ENCODE results near the gene SYT7. TPM values are rescaled to one million over a fixed set of nuclear protein-coding genes. Genes with fewer than 3 reads are reported as not detected.

The SYT7 gene
- total RNA-seq, 3 donors from 2014 or later, result 0.35 to 0.66 (median 0.38) TPM

GRCh38 chr11:61509043-61510029 is 71.5 kb downstream of the SYT7 start:
- H3K4me3 Mint-ChIP-seq, result peak overlapping the region; percentile 38
- ATAC-seq, result peak; percentile 91 to 93
- DNase-seq, result peak; percentile 30
- peaks cover 56% of the 10 kb centered on the region for H3K27me3 Mint-ChIP-seq (ENCODE audit: low read depth)
- H3K4me1 Mint-ChIP-seq (ENCODE audit: low read depth), result peaks cover 8% of the 10 kb centered on the region
- H3K36me3 Mint-ChIP-seq (ENCODE audit: insufficient read depth), result no peaks in the 10 kb centered on the region
- no peaks in the 10 kb centered on the region for H3K9me3 Mint-ChIP-seq

- Mint-ChIP-seq H3K4me1 (ENCODE audit: low read depth) (peaks cover 8% of the 10 kb centered on the region), H3K9me3 (no peaks in the 10 kb centered on the region), H3K36me3 (ENCODE audit: insufficient read depth) (no peaks in the 10 kb centered on the region), H3K27me3 (ENCODE audit: low read depth) (peaks cover 51% of the 10 kb centered on the region), H3K4me3 (peak within 1 kb of the TSS; percentile 42)
- ATAC-seq (peak; percentile 61 to 62), DNase-seq (peak; percentile 15)
These were observed 72.7 kb downstream of the SYT7 start, which contains the start of gene LRRC10B for GRCh38 chr11:61507962-61508861. LRRC10B (plus strand) TSS chr11:61508749; CDS start chr11:61508999, 250 bp downstream.

GRCh38 chr11:61507012-61507768 is 73.7 kb downstream of the SYT7 start:
- Mint-ChIP-seq H3K4me3 (no peak overlapping the region), H3K9me3 (no peaks in the 10 kb centered on the region), H3K36me3 (ENCODE audit: insufficient read depth) (no peaks in the 10 kb centered on the region), H3K27me3 (ENCODE audit: low read depth) (peaks cover 44% of the 10 kb centered on the region), H3K4me1 (ENCODE audit: low read depth) (peaks cover 8% of the 10 kb centered on the region)
- no peak for DNase-seq
- ATAC-seq, result no peak

GRCh38 chr11:61505640-61506155 is 75.2 kb downstream of the SYT7 start:
- peaks cover 34% of the 10 kb centered on the region for H3K27me3 Mint-ChIP-seq (ENCODE audit: low read depth)
- ATAC-seq (no peak), DNase-seq (no peak)
- no peak overlapping the region for H3K4me3 Mint-ChIP-seq
- H3K9me3 Mint-ChIP-seq, result no peaks in the 10 kb centered on the region
- H3K36me3 Mint-ChIP-seq (ENCODE audit: insufficient read depth), result no peaks in the 10 kb centered on the region
- peaks cover 8% of the 10 kb centered on the region for H3K4me1 Mint-ChIP-seq (ENCODE audit: low read depth)

GRCh38 chr11:61505106-61505505 is 75.8 kb downstream of the SYT7 start:
- no peaks in the 10 kb centered on the region for H3K36me3 Mint-ChIP-seq (ENCODE audit: insufficient read depth)
- DNase-seq (no peak), ATAC-seq (no peak)
- H3K4me1 Mint-ChIP-seq (ENCODE audit: low read depth), result peaks cover 8% of the 10 kb centered on the region
- no peak overlapping the region for H3K4me3 Mint-ChIP-seq
- peaks cover 29% of the 10 kb centered on the region for H3K27me3 Mint-ChIP-seq (ENCODE audit: low read depth)
- no peaks in the 10 kb centered on the region for H3K9me3 Mint-ChIP-seq

GRCh38 chr11:61503135-61503770 is 77.6 kb downstream of the SYT7 start:
- Mint-ChIP-seq H3K27me3 (ENCODE audit: low read depth) (peaks cover 24% of the 10 kb centered on the region), H3K4me3 (no peak overlapping the region), H3K9me3 (no peaks in the 10 kb centered on the region), H3K36me3 (ENCODE audit: insufficient read depth) (no peaks in the 10 kb centered on the region), H3K4me1 (ENCODE audit: low read depth) (peaks cover 5% of the 10 kb centered on the region)
- ATAC-seq (no peak), DNase-seq (no peak)

- ATAC-seq, result no peak
- H3K4me3 Mint-ChIP-seq, result no peak overlapping the region
These were observed 78.4 kb downstream of the SYT7 start for GRCh38 chr11:61502522-61502921.

GRCh38 chr11:61499816-61500491 is 80.9 kb downstream of the SYT7 start:
- no peaks in the 10 kb centered on the region for H3K4me1 Mint-ChIP-seq (ENCODE audit: low read depth)
- H3K27me3 Mint-ChIP-seq (ENCODE audit: low read depth), result peaks cover under 1% of the 10 kb centered on the region
- no peak for DNase-seq
- H3K9me3 Mint-ChIP-seq, result no peaks in the 10 kb centered on the region
- no peak for ATAC-seq
- H3K4me3 Mint-ChIP-seq, result no peak overlapping the region
- H3K36me3 Mint-ChIP-seq (ENCODE audit: insufficient read depth), result no peaks in the 10 kb centered on the region

More at GRCh38 chr11:61502522-61502921, 78.4 kb downstream of the SYT7 start:
- Mint-ChIP-seq H3K9me3 (no peaks in the 10 kb centered on the region), H3K4me1 (ENCODE audit: low read depth) (no peaks in the 10 kb centered on the region), H3K27me3 (ENCODE audit: low read depth) (peaks cover 17% of the 10 kb centered on the region), H3K36me3 (ENCODE audit: insufficient read depth) (no peaks in the 10 kb centered on the region)
- DNase-seq, result no peak

- Mint-ChIP-seq H3K9me3 (no peaks in the 10 kb centered on the region), H3K27me3 (ENCODE audit: low read depth) (no peaks in the 10 kb centered on the region), H3K4me1 (ENCODE audit: low read depth) (no peaks in the 10 kb centered on the region), H3K4me3 (no peak overlapping the region), H3K36me3 (ENCODE audit: insufficient read depth) (no peaks in the 10 kb centered on the region)
- ATAC-seq (no peak), DNase-seq (no peak)
These were observed 82.0 kb downstream of the SYT7 start for GRCh38 chr11:61498767-61499341.

GRCh38 chr11:61497876-61498275 is 83.0 kb downstream of the SYT7 start:
- Mint-ChIP-seq H3K4me3 (no peak overlapping the region), H3K36me3 (ENCODE audit: insufficient read depth) (no peaks in the 10 kb centered on the region), H3K9me3 (no peaks in the 10 kb centered on the region), H3K27me3 (ENCODE audit: low read depth) (no peaks in the 10 kb centered on the region), H3K4me1 (ENCODE audit: low read depth) (no peaks in the 10 kb centered on the region)
- no peak for ATAC-seq
- no peak for DNase-seq

GRCh38 chr11:61497473-61497872 is 83.4 kb downstream of the SYT7 start:
- DNase-seq, result no peak
- H3K4me3 Mint-ChIP-seq, result no peak overlapping the region
- H3K36me3 Mint-ChIP-seq (ENCODE audit: insufficient read depth), result no peaks in the 10 kb centered on the region
- no peaks in the 10 kb centered on the region for H3K4me1 Mint-ChIP-seq (ENCODE audit: low read depth)
- H3K27me3 Mint-ChIP-seq (ENCODE audit: low read depth), result no peaks in the 10 kb centered on the region
- no peaks in the 10 kb centered on the region for H3K9me3 Mint-ChIP-seq
- ATAC-seq, result no peak

- Mint-ChIP-seq H3K4me1 (ENCODE audit: low read depth) (no peaks in the 10 kb centered on the region), H3K4me3 (no peak overlapping the region), H3K27me3 (ENCODE audit: low read depth) (peaks cover 2% of the 10 kb centered on the region), H3K36me3 (ENCODE audit: insufficient read depth) (no peaks in the 10 kb centered on the region), H3K9me3 (no peaks in the 10 kb centered on the region)
- ATAC-seq, result no peak
- no peak for DNase-seq
These were observed 84.1 kb downstream of the SYT7 start for GRCh38 chr11:61496602-61497400.
